ENCODE results near the gene GPC6.

The GPC6 gene

GRCh38 chr13:93698016-93698613 is 471.5 kb downstream of the GPC6 start:
- no peak for TF ChIP-seq GATA2 (IDR thresholded peaks at IDR 0.05; ENCODE audit: low read depth, low read length)
- no peak for TF ChIP-seq GATA3 (IDR thresholded peaks at IDR 0.05; ENCODE audit: low read depth, low read length)

DNA sequence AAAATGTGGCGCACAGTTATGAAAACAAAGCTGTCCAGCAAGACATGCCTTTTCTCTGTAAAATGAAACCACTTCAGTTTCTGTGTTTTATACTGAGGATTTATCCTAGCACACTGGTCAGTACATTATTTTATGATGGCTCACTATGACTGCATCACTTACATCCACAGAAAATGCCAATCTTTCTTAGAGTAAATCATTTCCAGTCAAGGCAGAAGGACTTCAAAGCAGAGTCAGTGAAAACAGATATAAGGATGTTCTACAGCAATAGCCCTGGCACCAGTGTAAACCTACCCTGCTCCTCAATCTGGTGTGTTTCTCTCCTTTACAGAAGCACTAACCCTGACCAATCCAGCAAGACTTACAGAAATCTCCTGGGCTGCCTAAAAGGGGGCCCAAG is 473.5 kb downstream of the GPC6 start:
- TF ChIP-seq GATA2 (IDR thresholded peaks at IDR 0.05; ENCODE audit: low read depth, low read length), result no peak
- no peak for TF ChIP-seq GATA3 (IDR thresholded peaks at IDR 0.05; ENCODE audit: low read depth, low read length)

DNA sequence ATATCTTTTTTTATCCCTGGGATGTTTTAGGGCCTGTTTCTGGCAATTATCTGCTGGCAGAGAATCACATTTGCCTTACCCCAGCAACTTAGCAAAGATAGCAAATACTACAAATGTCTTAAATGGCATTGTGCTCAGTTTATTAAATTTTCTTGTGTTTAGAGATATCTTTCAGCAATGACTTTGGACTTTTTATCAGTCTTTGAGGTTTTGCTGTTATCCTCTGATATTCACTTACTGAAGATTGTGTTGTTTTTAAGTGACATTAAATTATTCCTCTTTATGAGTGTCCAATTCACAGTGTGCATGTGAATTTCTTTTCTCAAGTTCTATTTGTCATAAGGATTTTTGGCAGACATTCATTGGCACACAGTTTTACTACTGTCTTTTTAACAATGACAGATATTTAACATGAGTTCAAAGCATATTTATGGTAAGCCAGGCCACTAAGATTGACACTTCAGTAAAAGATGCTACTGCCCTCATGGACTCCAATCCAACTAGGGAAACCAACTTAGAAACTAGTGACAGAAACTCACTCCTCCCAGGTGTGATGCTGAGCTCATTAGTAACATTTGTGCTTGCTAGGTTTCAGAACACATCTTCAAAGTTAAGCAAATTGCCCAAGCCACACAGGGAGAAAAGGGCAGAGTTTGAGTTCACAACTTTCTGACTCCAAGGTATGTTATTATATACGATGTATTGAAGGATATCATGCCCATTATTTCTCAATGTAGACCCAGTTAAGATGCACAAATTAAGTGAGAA is 481.9 kb downstream of the GPC6 start:
- TF ChIP-seq GATA3 (IDR thresholded peaks at IDR 0.05; ENCODE audit: low read depth, low read length), result no peak
- no peak for TF ChIP-seq GATA2 (IDR thresholded peaks at IDR 0.05; ENCODE audit: low read depth, low read length)

- TF ChIP-seq GATA2 (IDR thresholded peaks at IDR 0.05; ENCODE audit: low read depth, low read length) (no peak), GATA3 (IDR thresholded peaks at IDR 0.05; ENCODE audit: low read depth, low read length) (no peak)
These were observed 483.1 kb downstream of the GPC6 start for GRCh38 chr13:93709506-93710244.

GRCh38 chr13:93714171-93714570 is 487.6 kb downstream of the GPC6 start:
- no peak for TF ChIP-seq GATA3 (IDR thresholded peaks at IDR 0.05; ENCODE audit: low read depth, low read length)
- TF ChIP-seq GATA2 (IDR thresholded peaks at IDR 0.05; ENCODE audit: low read depth, low read length), result no peak

GRCh38 chr13:93715866-93716265 is 489.3 kb downstream of the GPC6 start:
- no peak for TF ChIP-seq GATA3 (IDR thresholded peaks at IDR 0.05; ENCODE audit: low read depth, low read length)
- TF ChIP-seq GATA2 (IDR thresholded peaks at IDR 0.05; ENCODE audit: low read depth, low read length), result no peak

GRCh38 chr13:93716623-93717022 is 490.0 kb downstream of the GPC6 start:
- TF ChIP-seq GATA3 (IDR thresholded peaks at IDR 0.05; ENCODE audit: low read depth, low read length) (no peak), GATA2 (IDR thresholded peaks at IDR 0.05; ENCODE audit: low read depth, low read length) (no peak)

GRCh38 chr13:93721483-93721882 is 494.9 kb downstream of the GPC6 start:
- TF ChIP-seq GATA2 (IDR thresholded peaks at IDR 0.05; ENCODE audit: low read depth, low read length) (no peak), GATA3 (IDR thresholded peaks at IDR 0.05; ENCODE audit: low read depth, low read length) (no peak)

GRCh38 chr13:93723316-93723715 is 496.7 kb downstream of the GPC6 start:
- TF ChIP-seq GATA2 (IDR thresholded peaks at IDR 0.05; ENCODE audit: low read depth, low read length), result no peak
- TF ChIP-seq GATA3 (IDR thresholded peaks at IDR 0.05; ENCODE audit: low read depth, low read length), result no peak

GRCh38 chr13:93724187-93724586 is 497.6 kb downstream of the GPC6 start:
- no peak for TF ChIP-seq GATA2 (IDR thresholded peaks at IDR 0.05; ENCODE audit: low read depth, low read length)
- no peak for TF ChIP-seq GATA3 (IDR thresholded peaks at IDR 0.05; ENCODE audit: low read depth, low read length)

GRCh38 chr13:93726173-93726957 is 499.8 kb downstream of the GPC6 start:
- no peak for TF ChIP-seq GATA2 (IDR thresholded peaks at IDR 0.05; ENCODE audit: low read depth, low read length)
- no peak for TF ChIP-seq GATA3 (IDR thresholded peaks at IDR 0.05; ENCODE audit: low read depth, low read length)

- TF ChIP-seq GATA3 (IDR thresholded peaks at IDR 0.05; ENCODE audit: low read depth, low read length) (0 out of 2 replicates have a peak, but pooled peaks have one; percentile 13), GATA2 (IDR thresholded peaks at IDR 0.05; ENCODE audit: low read depth, low read length) (peak; percentile 35; the same call in 1 of the 2 replicates)
These were observed 500.9 kb downstream of the GPC6 start for GRCh38 chr13:93727211-93728141.

DNA sequence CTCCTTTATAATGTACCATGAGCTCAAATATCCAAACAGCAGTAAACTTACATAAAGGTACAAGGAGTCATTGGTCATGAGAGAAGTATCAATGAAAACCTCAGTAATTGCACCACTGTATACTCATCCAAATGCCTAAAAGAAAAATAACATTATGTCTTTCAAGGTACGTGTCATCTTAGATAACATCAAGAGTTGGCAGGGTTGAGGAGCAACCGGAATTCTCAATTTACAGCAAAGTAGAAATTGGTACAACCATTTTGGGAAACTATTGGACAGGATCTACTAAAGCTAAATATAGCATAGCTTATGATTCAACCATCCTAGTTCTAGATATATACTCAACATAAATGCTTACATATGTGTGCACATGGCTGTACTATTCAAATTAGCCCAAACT is 502.8 kb downstream of the GPC6 start:
- TF ChIP-seq GATA2 (IDR thresholded peaks at IDR 0.05; ENCODE audit: low read depth, low read length), result no peak
- no peak for TF ChIP-seq GATA3 (IDR thresholded peaks at IDR 0.05; ENCODE audit: low read depth, low read length)

Data from SH-SY5Y (cell line).